ENCODE data around the gene OSCP1.

Gene OSCP1

DNA sequence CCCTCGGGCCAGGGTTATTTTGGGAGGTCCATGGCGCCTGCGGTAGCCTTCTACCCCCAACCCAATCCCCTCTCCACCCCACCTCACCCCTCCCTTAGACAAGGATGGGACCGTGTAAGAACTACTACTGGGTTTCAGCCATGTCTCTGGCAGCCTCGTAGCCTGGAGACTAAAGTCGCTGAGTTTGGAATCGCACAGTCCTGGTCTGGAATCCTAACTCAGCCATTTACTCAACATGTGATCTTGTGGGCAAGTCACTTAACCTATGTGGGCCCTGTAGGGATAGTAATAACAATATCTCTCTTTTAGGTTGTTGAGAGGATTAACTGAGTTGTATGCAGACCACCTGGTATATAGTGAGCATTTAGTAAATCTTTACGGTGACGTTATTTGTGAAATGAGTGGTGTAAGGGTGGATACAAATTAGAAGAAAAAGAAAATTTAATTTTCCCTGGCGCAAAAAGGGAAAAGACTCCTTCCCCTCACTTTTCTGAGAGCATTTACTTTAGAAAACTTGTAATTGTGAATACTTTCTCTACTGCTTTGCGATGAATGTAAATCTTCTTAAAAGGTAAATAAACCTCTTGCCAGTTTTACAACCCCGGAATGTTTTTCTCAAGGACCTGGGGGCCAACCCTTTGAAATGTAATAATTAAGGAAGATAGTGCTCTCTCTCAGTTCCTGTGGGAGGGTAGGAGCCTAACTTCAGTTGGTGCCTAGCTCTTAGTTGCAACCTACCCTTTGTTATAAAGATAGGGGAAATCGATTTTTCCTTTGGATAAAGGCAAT lies 14.5 kb upstream of the OSCP1 start:
- peak overlapping the region; percentile 94 for H3K27ac Mint-ChIP-seq
- H3K4me1 Mint-ChIP-seq (ENCODE audit: low read depth), result peaks cover 36% of the 10 kb centered on the region
- H3K27me3 Mint-ChIP-seq (ENCODE audit: low read depth), result no peaks in the 10 kb centered on the region
- H3K9me3 Mint-ChIP-seq, result no peaks in the 10 kb centered on the region
- H3K36me3 Mint-ChIP-seq (ENCODE audit: low read depth), result peaks cover 17% of the 10 kb centered on the region
- H3K4me3 Mint-ChIP-seq, result peak overlapping the region; percentile 100

GRCh38 chr1:36463803-36464604 lies 13.8 kb upstream of the OSCP1 start, which contains the start of gene MRPS15:
Gene MRPS15 (minus strand): TSS chr1:36464384. CDS start chr1:36464275, 109 bp downstream.
- Mint-ChIP-seq H3K4me1 (ENCODE audit: low read depth) (peaks cover 43% of the 10 kb centered on the region), H3K36me3 (ENCODE audit: low read depth) (peaks cover 23% of the 10 kb centered on the region), H3K9me3 (no peaks in the 10 kb centered on the region), H3K27me3 (ENCODE audit: low read depth) (no peaks in the 10 kb centered on the region), H3K4me3 (peak within 1 kb of the TSS; percentile 100), H3K27ac (peak within 1 kb of the TSS; percentile 94)

DNA sequence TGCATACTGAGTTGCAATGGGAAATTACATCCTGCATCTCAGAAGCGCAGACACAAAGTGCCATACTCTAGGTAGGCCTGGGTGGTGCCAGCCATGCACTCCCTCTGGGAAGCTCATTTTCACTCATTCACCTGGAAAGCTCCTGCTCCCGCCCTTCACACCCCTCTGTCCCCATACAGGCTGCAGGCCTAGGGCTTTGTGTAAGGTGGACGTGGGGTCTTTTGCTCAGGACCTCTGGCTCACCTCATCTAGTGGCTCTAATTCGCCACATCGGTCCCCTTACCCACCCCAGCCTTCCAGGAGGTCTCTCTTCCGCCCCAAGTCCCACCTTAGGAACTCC lies 13.2 kb upstream of the OSCP1 start:
- H3K4me1 Mint-ChIP-seq (ENCODE audit: low read depth), result peaks cover 49% of the 10 kb centered on the region
- no peaks in the 10 kb centered on the region for H3K27me3 Mint-ChIP-seq (ENCODE audit: low read depth)
- peak overlapping the region; percentile 94 for H3K27ac Mint-ChIP-seq
- no peaks in the 10 kb centered on the region for H3K9me3 Mint-ChIP-seq
- peaks cover 27% of the 10 kb centered on the region for H3K36me3 Mint-ChIP-seq (ENCODE audit: low read depth)
- H3K4me3 Mint-ChIP-seq, result peak overlapping the region; percentile 100

GRCh38 chr1:36458910-36459309 lies 8.7 kb upstream of the OSCP1 start:
- Mint-ChIP-seq H3K36me3 (ENCODE audit: low read depth) (peaks cover 50% of the 10 kb centered on the region), H3K4me3 (peak overlapping the region; percentile 48), H3K27ac (peak overlapping the region; percentile 84), H3K4me1 (ENCODE audit: low read depth) (peaks cover 60% of the 10 kb centered on the region), H3K27me3 (ENCODE audit: low read depth) (no peaks in the 10 kb centered on the region), H3K9me3 (no peaks in the 10 kb centered on the region)

- Mint-ChIP-seq H3K27me3 (ENCODE audit: low read depth) (no peaks in the 10 kb centered on the region), H3K9me3 (no peaks in the 10 kb centered on the region), H3K36me3 (ENCODE audit: low read depth) (peaks cover 52% of the 10 kb centered on the region), H3K27ac (peak overlapping the region; percentile 91), H3K4me1 (ENCODE audit: low read depth) (peaks cover 51% of the 10 kb centered on the region), H3K4me3 (peak overlapping the region; percentile 74)
Measured at GRCh38 chr1:36457691-36458090, 7.4 kb upstream of the OSCP1 start.

GRCh38 chr1:36456391-36456928 lies 6.2 kb upstream of the OSCP1 start:
- peak overlapping the region; percentile 60 for H3K27ac Mint-ChIP-seq
- H3K9me3 Mint-ChIP-seq, result no peaks in the 10 kb centered on the region
- peak overlapping the region; percentile 25 for H3K4me3 Mint-ChIP-seq
- no peaks in the 10 kb centered on the region for H3K27me3 Mint-ChIP-seq (ENCODE audit: low read depth)
- H3K36me3 Mint-ChIP-seq (ENCODE audit: low read depth), result peaks cover 48% of the 10 kb centered on the region
- H3K4me1 Mint-ChIP-seq (ENCODE audit: low read depth), result peaks cover 49% of the 10 kb centered on the region

DNA sequence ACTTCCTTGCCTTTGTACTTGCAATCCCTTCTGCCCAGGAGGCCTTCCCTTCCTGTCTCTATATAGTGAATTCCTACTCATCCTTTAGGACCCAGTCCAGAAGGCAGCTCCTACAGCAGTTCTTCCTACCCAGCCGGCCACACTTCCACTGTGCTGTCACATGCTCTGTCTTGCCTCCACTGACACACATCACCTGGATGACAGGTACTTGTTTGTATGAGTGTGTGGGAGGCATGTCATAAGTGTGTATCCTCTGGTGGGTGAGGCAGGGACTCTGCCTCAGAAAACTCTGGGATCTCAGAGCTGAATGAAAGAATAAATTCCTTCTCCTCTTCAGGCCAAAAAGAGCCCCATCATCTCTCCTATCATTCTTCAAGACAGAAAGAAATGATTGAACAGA lies 5.1 kb upstream of the OSCP1 start:
- Mint-ChIP-seq H3K27ac (peak overlapping the region; percentile 27), H3K4me1 (ENCODE audit: low read depth) (peaks cover 44% of the 10 kb centered on the region), H3K27me3 (ENCODE audit: low read depth) (no peaks in the 10 kb centered on the region), H3K9me3 (no peaks in the 10 kb centered on the region), H3K4me3 (no peak overlapping the region), H3K36me3 (ENCODE audit: low read depth) (peaks cover 38% of the 10 kb centered on the region)

- Mint-ChIP-seq H3K27ac (no peak overlapping the region), H3K27me3 (ENCODE audit: low read depth) (no peaks in the 10 kb centered on the region), H3K4me1 (ENCODE audit: low read depth) (peaks cover 39% of the 10 kb centered on the region), H3K36me3 (ENCODE audit: low read depth) (peaks cover 30% of the 10 kb centered on the region), H3K9me3 (no peaks in the 10 kb centered on the region), H3K4me3 (no peak overlapping the region)
Measured at GRCh38 chr1:36453600-36454388, 3.5 kb upstream of the OSCP1 start.

DNA sequence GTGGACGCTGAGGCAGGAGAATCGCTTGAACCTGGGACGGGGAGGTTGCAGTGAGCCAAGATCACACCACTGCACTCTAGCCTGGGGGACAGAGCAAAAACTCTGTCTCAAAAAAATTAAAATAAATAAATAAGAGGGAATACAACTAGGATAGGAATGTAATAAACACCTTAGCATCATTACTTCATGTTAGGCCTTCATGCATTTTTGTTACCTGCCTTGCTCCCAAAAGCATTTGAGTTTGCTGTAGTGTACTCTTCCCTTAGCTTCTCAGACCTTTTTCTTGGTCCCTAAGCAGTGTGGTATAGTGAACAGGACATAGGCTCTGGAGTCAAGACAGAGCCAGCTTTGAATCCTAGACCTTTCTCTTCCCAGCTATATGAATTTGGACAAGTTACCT lies 2.8 kb upstream of the OSCP1 start:
- Mint-ChIP-seq H3K27me3 (ENCODE audit: low read depth) (no peaks in the 10 kb centered on the region), H3K27ac (no peak overlapping the region), H3K4me3 (no peak overlapping the region), H3K4me1 (ENCODE audit: low read depth) (peaks cover 34% of the 10 kb centered on the region), H3K9me3 (no peaks in the 10 kb centered on the region), H3K36me3 (ENCODE audit: low read depth) (peaks cover 27% of the 10 kb centered on the region)

DNA sequence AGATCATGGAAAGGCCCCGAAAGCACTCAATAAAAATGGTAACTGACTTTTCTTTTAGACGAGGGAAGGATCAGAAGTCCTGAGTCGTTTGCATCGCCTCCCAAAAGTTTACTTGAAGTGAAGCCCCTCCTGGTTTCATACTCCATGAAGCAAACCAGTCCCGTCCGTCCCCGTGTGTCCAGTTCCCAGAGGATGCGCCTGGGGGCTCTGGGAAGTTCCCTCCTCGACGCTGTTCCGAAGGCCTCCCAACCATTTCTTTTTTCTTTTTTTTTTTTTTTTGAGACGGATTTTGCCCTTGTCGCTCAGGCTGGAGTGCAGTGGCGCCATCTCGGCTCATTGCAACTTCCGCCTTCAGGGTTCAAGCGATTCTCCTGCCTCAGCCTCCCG lies 661 bp upstream of the OSCP1 start:
- Mint-ChIP-seq H3K4me3 (peak overlapping the region; percentile 88), H3K27me3 (ENCODE audit: low read depth) (no peaks in the 10 kb centered on the region), H3K27ac (peak overlapping the region; percentile 89), H3K9me3 (no peaks in the 10 kb centered on the region), H3K4me1 (ENCODE audit: low read depth) (peaks cover 20% of the 10 kb centered on the region), H3K36me3 (ENCODE audit: low read depth) (peaks cover 17% of the 10 kb centered on the region)

- H3K4me1 Mint-ChIP-seq (ENCODE audit: low read depth), result peaks cover 15% of the 10 kb centered on the region
- peaks cover 2% of the 10 kb centered on the region for H3K36me3 Mint-ChIP-seq (ENCODE audit: low read depth)
- H3K9me3 Mint-ChIP-seq, result no peaks in the 10 kb centered on the region
- peak overlapping the region; percentile 15 for H3K4me3 Mint-ChIP-seq
- H3K27ac Mint-ChIP-seq, result no peak overlapping the region
- H3K27me3 Mint-ChIP-seq (ENCODE audit: low read depth), result peaks cover 5% of the 10 kb centered on the region
Measured at GRCh38 chr1:36448530-36449056, 1.7 kb downstream of the OSCP1 start.

GRCh38 chr1:36447450-36447849 lies 2.8 kb downstream of the OSCP1 start:
- Mint-ChIP-seq H3K4me3 (no peak overlapping the region), H3K36me3 (ENCODE audit: low read depth) (peaks cover 2% of the 10 kb centered on the region), H3K27ac (no peak overlapping the region)

DNA sequence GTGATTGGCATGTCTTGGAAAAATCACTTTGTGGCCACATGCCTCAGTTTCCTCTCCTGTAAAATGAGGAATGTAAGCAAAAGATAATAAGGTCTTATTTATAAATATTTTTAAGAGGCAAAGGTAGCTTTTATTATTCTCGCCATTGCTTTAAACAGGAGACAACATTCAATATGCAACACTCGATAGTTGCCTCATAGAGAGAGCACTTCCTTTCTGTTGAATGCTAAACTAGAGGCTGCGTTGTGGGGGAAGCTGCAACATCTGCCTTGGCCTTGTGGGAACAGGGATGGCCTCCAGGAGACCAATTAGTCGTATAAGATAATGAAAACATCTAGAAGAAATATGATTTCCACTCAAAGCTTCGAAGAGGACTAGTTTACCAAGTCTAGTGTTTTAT lies 3.5 kb downstream of the OSCP1 start:
- Mint-ChIP-seq H3K4me3 (no peak overlapping the region), H3K27ac (no peak overlapping the region), H3K27me3 (ENCODE audit: low read depth) (peaks cover 5% of the 10 kb centered on the region), H3K4me1 (ENCODE audit: low read depth) (peaks cover 13% of the 10 kb centered on the region), H3K36me3 (ENCODE audit: low read depth) (no peaks in the 10 kb centered on the region), H3K9me3 (no peaks in the 10 kb centered on the region)

More at GRCh38 chr1:36447450-36447849, 2.8 kb downstream of the OSCP1 start:
- peaks cover 15% of the 10 kb centered on the region for H3K4me1 Mint-ChIP-seq (ENCODE audit: low read depth)
- peaks cover 5% of the 10 kb centered on the region for H3K27me3 Mint-ChIP-seq (ENCODE audit: low read depth)
- no peaks in the 10 kb centered on the region for H3K9me3 Mint-ChIP-seq

GRCh38 chr1:36446271-36446670 lies 4.0 kb downstream of the OSCP1 start:
- H3K9me3 Mint-ChIP-seq, result no peaks in the 10 kb centered on the region
- H3K4me3 Mint-ChIP-seq, result no peak overlapping the region
- no peaks in the 10 kb centered on the region for H3K36me3 Mint-ChIP-seq (ENCODE audit: low read depth)
- peaks cover 5% of the 10 kb centered on the region for H3K27me3 Mint-ChIP-seq (ENCODE audit: low read depth)
- peaks cover 10% of the 10 kb centered on the region for H3K4me1 Mint-ChIP-seq (ENCODE audit: low read depth)
- no peak overlapping the region for H3K27ac Mint-ChIP-seq

Data from T-helper 1 cell treated with Interleukin-12 subunit alpha and Interleukin-12 subunit beta and Interleukin-4 antibody, amounts not matched to agents 30 μg/mL and 1 μg/mL, for 36 hours (primary cell).